T-cell (primary cell): ENCODE results near the gene MAML1. TPM values are rescaled to one million over a fixed set of nuclear protein-coding genes. Genes with fewer than 3 reads are reported as not detected.
A peak's percentile ranks its signal among the peaks of the same experiment; 100 is the strongest.

Experiments
- ATAC-seq, 4 experiments: fragments of 200-7000 bp in 3 of 4; fragments of 150-1000 bp in 1 of 4; cut with Tn5 transposase; replicated peaks in 1 of 4; 1 replicate in 3 of 4; 2 replicates in 1 of 4; pipeline ENCODE4 v1.10.0; 2021; ENCODE audit warnings: moderate library complexity in 3 of 4, mild to moderate bottlenecking in 2 of 4, moderate number of reproducible peaks in 1 of 4
- CTCF ChIA-PET, 2 donors: fragments of 300-600 bp; sonication (Branson Sonifier 250); formaldehyde crosslinking; loops; one replicate each; lab custom pipeline; 2022; ENCODE audit warnings: antibody characterized with exemption in 2 of 2; lab: Charles Lee
- POLR2A ChIA-PET, 2 donors: fragments of 300-600 bp; sonication (Branson Sonifier 250); formaldehyde crosslinking; loops; one replicate each; lab custom pipeline; 2022; ENCODE audit warnings: antibody characterized with exemption in 2 of 2; lab: Charles Lee
- DNase-seq, 35 experiments: peaks; one replicate each; pipeline versions ENCODE4 v3.0.0 to v3.0.0-alpha.2; 2013 to 2023
- H3K27ac ChIP-seq: one replicate; pipeline ENCODE4 v1.5.1; 2013; ENCODE audit warnings: low read length
- H3K27me3 ChIP-seq, 2 experiments: replicated peaks in 1 of 2; 1 replicate in 1 of 2; 2 replicates in 1 of 2; pipeline versions ENCODE4 v1.6.1 to v1.7.0; 2013; ENCODE audit warnings: low read length in 1 of 2, mixed read lengths in 1 of 2; ENCODE audit not compliant: control insufficient read depth in 2 of 2, insufficient read depth in 2 of 2; ENCODE audit errors: extremely low read depth in 1 of 2
- H3K36me3 ChIP-seq, 2 donors: 1 replicate in 1 of 2; 2 replicates in 1 of 2; pipeline versions ENCODE4 v1.6.1 to v1.7.0; 2013; ENCODE audit warnings: low read length in 1 of 2; ENCODE audit not compliant: control insufficient read depth in 2 of 2, insufficient read depth in 1 of 2; ENCODE audit errors: extremely low read depth in 1 of 2
- H3K4me1 ChIP-seq, 2 experiments: 1 replicate in 1 of 2; 2 replicates in 1 of 2; pipeline versions ENCODE4 v1.6.1 to v1.7.0; 2013; ENCODE audit warnings: low read length in 2 of 2, mixed read lengths in 1 of 2; ENCODE audit not compliant: insufficient read depth in 2 of 2, control insufficient read depth in 1 of 2; ENCODE audit errors: extremely low read depth in 1 of 2
- H3K4me3 ChIP-seq, 2 donors: 1 replicate in 1 of 2; 2 replicates in 1 of 2; pipeline versions ENCODE4 v1.5.1 to v1.7.0; 2013; ENCODE audit warnings: mild to moderate bottlenecking in 2 of 2, low read length in 1 of 2, moderate library complexity in 1 of 2; ENCODE audit not compliant: control insufficient read depth in 1 of 2; ENCODE audit errors: extremely low read depth in 1 of 2
- H3K9me3 ChIP-seq: 2 replicates; pipeline ENCODE4 v1.7.0; 2013
- H3K27ac Mint-ChIP-seq, 2 donors: one replicate each; pipeline ENCODE4 v1.8.0; 2020 to 2021; ENCODE audit warnings: mild to moderate bottlenecking in 2 of 2, mixed read lengths in 2 of 2
- H3K27me3 Mint-ChIP-seq, 2 donors: one replicate each; pipeline ENCODE4 v1.8.0; 2021 to 2022; ENCODE audit warnings: mixed read lengths in 2 of 2
- H3K36me3 Mint-ChIP-seq: one replicate; pipeline ENCODE4 v1.8.0; 2021; ENCODE audit warnings: mixed read lengths
- H3K4me1 Mint-ChIP-seq, 3 donors: one replicate each; pipeline ENCODE4 v1.8.0; 2020 to 2022; ENCODE audit warnings: mixed read lengths in 3 of 3, mild to moderate bottlenecking in 1 of 3
- H3K4me3 Mint-ChIP-seq, 3 donors: one replicate each; pipeline ENCODE4 v1.8.0; 2020 to 2022; ENCODE audit warnings: mild to moderate bottlenecking in 3 of 3, mixed read lengths in 3 of 3, moderate library complexity in 3 of 3
- H3K9me3 Mint-ChIP-seq, 3 donors: one replicate each; pipeline ENCODE4 v1.8.0; 2020 to 2022; ENCODE audit warnings: mixed read lengths in 3 of 3
- WGBS: methylation state at CpG from one replicate; pipeline ENCODE4 v1.1.5; 2013; ENCODE audit warnings: missing lambda C conversion rate; ENCODE audit not compliant: insufficient coverage; 5-methylcytosine and 5-hydroxymethylcytosine counted together
- total RNA-seq, 35 experiments: library from RNA in 6 of 35; stranded (reverse) in 6 of 35; fragments of 120-200 nt in 1 of 35; gene quantifications; one replicate each; pipeline versions ENCODE4 v1.2.1 to v1.2.4 and lab custom pipeline; 2013 to 2026

MAML1 gene
- total RNA-seq, 5 donors from 2014 or later (not counting 1 experiment from before 2014, with no cell fraction given): 31.3 to 56.4 (median 50.6) TPM

GRCh38 chr5:179805070-179805528, 72.5 kb downstream of the MAML1 start:
- CTCF ChIA-PET: no interaction called here
- H3K27ac Mint-ChIP-seq: peak overlapping the region; percentile 76 to 87
- 92% methylated on average over 9 of the region's 9 CpGs for WGBS

GRCh38 chr5:179805529-179806249, 73.1 kb downstream of the MAML1 start:
- Histone ChIP-seq H3K27me3 (no peaks in the 10 kb centered on the region), H3K4me3 (peak overlapping the region; percentile 58 to 61), H3K9me3 (no peaks in the 10 kb centered on the region), H3K4me1 (peaks cover 18 to 53% of the 10 kb centered on the region in 2 experiments), H3K27ac (peak overlapping the region; percentile 47), H3K36me3 (no peaks in the 10 kb centered on the region)
- Mint-ChIP-seq H3K4me1 (peaks cover 28 to 37% (median 36%) of the 10 kb centered on the region in 3 donors), H3K36me3 (peaks cover 3% of the 10 kb centered on the region), H3K4me3 (peak overlapping the region; percentile 76 to 87 (median 84)), H3K27me3 (no peaks in the 10 kb centered on the region), H3K27ac (peak overlapping the region; percentile 76 to 87), H3K9me3 (no peaks in the 10 kb centered on the region)
- DNase-seq: peak in 8 of 35 experiments; percentile 24 to 51 (median 36)
- POLR2A ChIA-PET: interaction anchor here in 1 of 2 donors (0.6 kb wide), 1 partner anchor 31 kb away, joined by 5 read pairs; no protein-coding TSS in a partner anchor
- peak in 3 of 4 experiments; percentile 14 to 34 (median 28) for ATAC-seq
- WGBS: 16% methylated on average over 63 of the region's 65 CpGs
- CTCF ChIA-PET: no interaction called here

More at GRCh38 chr5:179805070-179805528, 72.5 kb downstream of the MAML1 start:
- Histone ChIP-seq H3K36me3 (peaks cover 0 to 2% of the 10 kb centered on the region in 2 donors), H3K4me3 (peak overlapping the region; percentile 44 to 47), H3K4me1 (peaks cover 18 to 53% of the 10 kb centered on the region in 2 experiments), H3K9me3 (no peaks in the 10 kb centered on the region), H3K27me3 (no peaks in the 10 kb centered on the region), H3K27ac (no peak overlapping the region)
- Mint-ChIP-seq H3K4me3 (peak overlapping the region; percentile 76 to 87 (median 84)), H3K9me3 (no peaks in the 10 kb centered on the region), H3K36me3 (peaks cover 3% of the 10 kb centered on the region), H3K27me3 (no peaks in the 10 kb centered on the region), H3K4me1 (peaks cover 28 to 36% (median 36%) of the 10 kb centered on the region in 3 donors)
- ATAC-seq (no peak), DNase-seq (no peak)
- POLR2A ChIA-PET: no interaction called here

GRCh38 chr5:179806250-179807048, 73.8 kb downstream of the MAML1 start, which contains the start of gene MGAT4B:
MGAT4B (minus strand) TSS chr5:179806866; CDS start chr5:179806583, 283 bp downstream.
- Mint-ChIP-seq H3K9me3 (no peaks in the 10 kb centered on the region), H3K36me3 (peaks cover 3% of the 10 kb centered on the region), H3K27me3 (no peaks in the 10 kb centered on the region), H3K27ac (peak within 1 kb of the TSS in 1 of 2 donors; percentile 66), H3K4me1 (peaks cover 28 to 37% (median 36%) of the 10 kb centered on the region in 3 donors), H3K4me3 (peak within 1 kb of the TSS; percentile 67 to 84 (median 80))
- WGBS: 0% methylated on average over 89 of the region's 108 CpGs
- DNase-seq (peak in 25 of 35 experiments; percentile 33 to 74 (median 50)), ATAC-seq (peak; percentile 76 to 81 (median 80))
- peak within 1 kb of the TSS; percentile 58 to 63 for H3K4me3 ChIP-seq
- H3K4me1 ChIP-seq: peaks cover 18 to 53% of the 10 kb centered on the region in 2 experiments
- H3K27ac ChIP-seq: peak within 1 kb of the TSS; percentile 61
- H3K27me3 ChIP-seq: no peaks in the 10 kb centered on the region
- POLR2A ChIA-PET: interaction anchor here in 1 of 2 donors (0.6 kb wide), 1 partner anchor 30 kb away, joined by 5 read pairs; no protein-coding TSS in a partner anchor
- no peaks in the 10 kb centered on the region for H3K9me3 ChIP-seq
- H3K36me3 ChIP-seq: no peaks in the 10 kb centered on the region
- CTCF ChIA-PET: no interaction called here

- no peak overlapping the region for H3K27ac ChIP-seq
- Mint-ChIP-seq H3K4me3 (no peak overlapping the region), H3K27ac (no peak overlapping the region), H3K27me3 (no peaks in the 10 kb centered on the region), H3K9me3 (no peaks in the 10 kb centered on the region), H3K36me3 (peaks cover 9% of the 10 kb centered on the region), H3K4me1 (peaks cover 0 to 10% (median 6%) of the 10 kb centered on the region in 3 donors)
- no peak overlapping the region for H3K4me3 ChIP-seq
- peaks cover 0 to 11% of the 10 kb centered on the region in 2 experiments for H3K27me3 ChIP-seq
- peaks cover 0 to 10% of the 10 kb centered on the region in 2 donors for H3K36me3 ChIP-seq
- ATAC-seq (no peak), DNase-seq (no peak)
- 98% methylated on average over 27 of the region's 27 CpGs for WGBS
- no peaks in the 10 kb centered on the region for H3K9me3 ChIP-seq
- POLR2A ChIA-PET: interaction anchor here in 1 of 2 donors (0.7 kb wide), 1 partner anchor 8 kb away, joined by 4 read pairs; no protein-coding TSS in a partner anchor
- H3K4me1 ChIP-seq: peaks cover 0 to 19% of the 10 kb centered on the region in 2 experiments
- CTCF ChIA-PET: no interaction called here
These were observed 79.7 kb downstream of the MAML1 start for GRCh38 chr5:179812135-179812825.

- peaks cover 0 to 17% of the 10 kb centered on the region in 2 experiments for H3K4me1 ChIP-seq
- Mint-ChIP-seq H3K4me3 (no peak overlapping the region), H3K9me3 (no peaks in the 10 kb centered on the region), H3K27me3 (no peaks in the 10 kb centered on the region), H3K36me3 (peaks cover 9% of the 10 kb centered on the region), H3K4me1 (peaks cover 2 to 15% (median 11%) of the 10 kb centered on the region in 3 donors), H3K27ac (no peak overlapping the region)
- H3K27me3 ChIP-seq: peaks cover 0 to 19% of the 10 kb centered on the region in 2 experiments
- H3K36me3 ChIP-seq: peaks cover 0 to 10% of the 10 kb centered on the region in 2 donors
- WGBS: 95% methylated on average over 3 of the region's 5 CpGs
- no peak overlapping the region for H3K27ac ChIP-seq
- no peak overlapping the region for H3K4me3 ChIP-seq
- CTCF ChIA-PET: interaction anchor here in 1 of 2 donors (1.3 kb wide), 1 partner anchor 50 kb away, joined by 3 read pairs; no protein-coding TSS in a partner anchor
- POLR2A ChIA-PET: interaction anchor here in 1 of 2 donors (0.7 kb wide), 1 partner anchor 9 kb away, joined by 4 read pairs; no protein-coding TSS in a partner anchor
- ATAC-seq: no peak
- no peak for DNase-seq
- H3K9me3 ChIP-seq: no peaks in the 10 kb centered on the region
These were observed 80.5 kb downstream of the MAML1 start for GRCh38 chr5:179812997-179813607.
